HUDEP-2 (cell line): ENCODE results near the gene STXBP6.

Experiments used
- DNase-seq, 76 experiments: peaks; one replicate each; lab custom pipeline; 2025; ENCODE audit not compliant: unreplicated experiment in 76 of 76; lab: John Stamatoyannopoulos, UW

Gene STXBP6

DNA sequence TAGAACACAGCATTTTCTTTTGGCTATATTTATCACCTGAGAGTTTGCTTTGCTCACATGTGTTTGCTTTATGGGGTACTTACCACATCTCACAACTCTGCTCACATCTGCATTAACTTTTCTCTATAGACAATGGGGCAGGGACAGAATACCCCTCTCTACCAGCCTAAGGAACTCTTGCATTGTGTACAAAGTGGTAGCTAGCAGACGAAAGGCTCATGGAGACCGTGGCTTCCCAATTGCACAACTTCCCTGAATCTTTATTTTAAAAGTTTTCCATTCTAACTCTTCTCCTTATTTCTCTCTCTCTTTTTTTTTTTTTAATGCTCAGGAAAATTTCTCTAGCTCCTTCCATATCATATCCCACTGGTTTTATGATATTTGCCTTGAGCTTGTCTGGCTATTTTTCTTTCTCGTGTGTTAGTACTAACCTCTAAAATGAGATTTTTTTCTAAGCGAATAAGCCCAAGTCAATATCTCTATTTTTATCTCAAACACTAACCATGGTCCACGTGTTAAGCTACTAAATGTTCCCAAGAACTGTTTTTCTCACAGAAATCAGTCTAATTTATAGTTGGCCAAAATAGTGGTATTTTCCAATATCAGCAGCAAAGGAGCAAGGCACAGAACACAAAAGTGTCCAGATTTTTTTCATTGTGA lies 155.2 kb downstream of the STXBP6 start:
- no peak for DNase-seq

DNA sequence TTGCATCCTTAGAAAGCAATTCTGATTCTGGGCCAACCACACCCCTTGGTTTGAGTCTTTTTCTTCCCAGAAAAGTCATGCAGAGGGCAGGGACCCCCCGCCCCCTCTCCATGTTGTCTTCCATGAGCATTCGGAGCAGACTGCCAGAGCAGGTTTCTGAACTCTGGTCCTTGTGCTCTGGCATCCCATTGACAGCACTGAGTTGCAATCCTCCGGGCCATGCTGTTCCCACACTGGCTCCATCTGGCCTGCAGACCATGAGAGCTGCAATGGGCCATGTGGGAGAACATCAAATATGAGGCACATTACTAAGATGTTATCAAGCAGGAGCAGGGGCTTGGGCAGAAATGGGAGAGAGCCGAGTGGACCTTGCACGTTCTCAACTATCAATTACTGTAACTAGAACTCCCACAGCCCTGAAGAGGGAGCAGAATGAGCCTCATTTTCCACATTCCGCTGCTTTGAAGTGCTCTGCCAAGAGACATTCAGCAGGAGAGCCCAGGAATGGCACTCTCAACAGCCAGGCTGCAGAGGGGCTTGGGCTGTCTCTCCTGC lies 157.4 kb downstream of the STXBP6 start:
- no peak for DNase-seq

DNA sequence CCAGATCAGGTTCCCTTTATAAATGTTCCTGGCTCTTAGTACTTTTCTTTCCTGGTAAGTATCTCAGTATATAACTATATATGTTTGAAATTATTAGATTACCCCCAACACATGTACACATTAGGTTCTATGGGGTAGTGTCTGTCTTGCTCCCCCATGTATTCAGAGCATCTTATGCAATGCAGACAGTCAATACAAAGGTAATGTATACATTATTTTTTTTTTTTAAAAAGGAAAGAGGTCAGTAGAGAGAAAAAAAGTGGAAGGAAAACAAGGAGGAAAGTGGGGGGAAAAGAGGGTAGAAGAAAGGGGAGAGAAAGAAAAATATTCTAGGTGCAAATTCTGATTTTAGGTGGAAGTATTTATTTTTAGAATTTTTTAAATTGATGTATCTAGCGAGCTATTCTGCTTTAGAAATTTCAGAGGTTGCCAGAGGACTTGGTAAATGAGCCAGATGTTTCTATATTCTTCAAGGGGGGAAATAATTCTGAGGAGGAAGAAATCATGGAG lies 157.9 kb downstream of the STXBP6 start:
- DNase-seq = no peak

DNA sequence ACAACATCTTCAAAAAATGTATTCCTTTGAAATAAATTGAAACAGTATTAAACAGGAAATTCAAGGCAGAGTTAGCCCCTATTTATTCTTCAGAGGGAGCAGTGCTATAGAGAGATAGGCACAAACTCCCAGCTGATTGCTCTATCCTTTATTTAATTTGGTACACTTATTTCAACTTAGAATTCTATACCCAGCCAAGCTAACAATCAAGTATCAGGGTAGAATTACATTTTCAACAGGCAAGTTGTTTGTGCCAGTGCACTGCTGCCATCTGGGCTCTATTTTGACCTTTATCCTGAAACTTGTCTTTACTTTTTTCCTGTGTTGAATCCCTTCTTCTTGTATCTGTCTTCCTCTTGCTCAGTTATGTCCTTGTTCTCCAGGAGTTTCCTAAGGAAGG lies 159.2 kb downstream of the STXBP6 start:
- no peak for DNase-seq

DNA sequence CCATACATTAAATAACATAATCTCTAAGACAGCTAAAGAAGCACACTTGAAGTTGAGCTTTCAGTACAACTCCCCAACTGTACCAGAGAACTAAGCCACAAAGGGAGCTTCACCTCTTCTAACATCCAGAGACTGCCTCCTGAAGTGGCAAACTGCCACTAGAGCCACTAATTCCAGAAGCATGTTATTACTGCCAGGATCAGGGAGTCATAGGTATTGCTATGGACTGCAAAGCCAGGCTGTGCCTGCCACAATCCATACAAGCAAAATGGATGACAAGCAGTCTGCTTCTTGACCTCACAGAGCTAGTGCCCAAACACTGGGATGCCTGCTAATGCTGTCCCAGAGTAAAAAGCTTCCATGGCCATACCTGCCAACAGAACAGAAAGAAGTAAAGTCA lies 160.1 kb downstream of the STXBP6 start:
- no peak for DNase-seq

DNA sequence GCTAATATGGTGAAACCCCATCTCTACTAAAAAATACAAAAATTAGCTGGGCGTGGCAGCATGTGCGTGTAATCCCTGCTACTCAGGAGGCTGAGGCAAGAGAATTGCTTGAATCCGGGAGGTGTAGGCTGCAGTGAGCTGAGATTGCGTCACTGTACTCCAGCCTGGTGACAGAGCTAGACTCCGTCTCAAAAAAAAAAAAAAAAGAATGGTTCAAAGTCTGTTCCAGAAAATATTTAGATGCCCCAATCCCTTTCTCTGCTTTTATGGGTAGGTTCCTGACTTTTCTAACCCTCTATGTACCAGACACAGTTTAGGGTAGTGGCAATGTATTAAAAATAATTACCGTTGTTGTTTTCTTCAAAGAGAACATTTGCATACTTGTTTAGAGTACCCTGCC lies 161.4 kb downstream of the STXBP6 start:
- DNase-seq = no peak

DNA sequence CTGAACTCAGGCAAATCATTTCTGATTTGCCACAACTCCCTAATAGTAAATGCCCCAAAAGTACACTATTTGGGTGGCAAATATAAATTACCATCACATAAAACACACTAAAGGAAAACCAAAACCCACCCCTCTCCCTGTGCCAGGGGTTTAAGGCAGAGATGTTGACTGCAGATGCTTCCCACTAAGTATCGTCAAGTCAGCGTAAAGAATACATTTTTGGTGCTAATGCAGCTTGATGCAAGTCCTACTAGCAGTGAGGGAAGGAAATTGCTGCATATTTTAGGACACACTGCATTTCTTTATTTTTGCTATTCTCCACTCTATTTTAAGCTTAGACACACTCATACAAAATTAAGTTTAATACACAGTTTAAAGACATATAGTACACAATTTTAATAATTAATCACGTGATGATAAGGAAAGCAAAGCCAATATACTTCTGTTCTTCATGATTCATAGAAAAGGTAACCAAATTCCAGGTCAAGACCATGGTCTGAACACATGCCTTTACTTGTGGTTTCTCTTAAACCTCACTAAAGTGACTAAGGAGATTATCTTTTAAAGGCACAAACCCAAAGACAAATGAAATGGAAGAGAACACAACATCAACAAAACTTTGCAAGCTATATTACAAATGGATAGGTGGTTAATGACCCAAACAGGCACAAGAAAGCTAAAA lies 162.2 kb downstream of the STXBP6 start:
- DNase-seq = no peak

DNA sequence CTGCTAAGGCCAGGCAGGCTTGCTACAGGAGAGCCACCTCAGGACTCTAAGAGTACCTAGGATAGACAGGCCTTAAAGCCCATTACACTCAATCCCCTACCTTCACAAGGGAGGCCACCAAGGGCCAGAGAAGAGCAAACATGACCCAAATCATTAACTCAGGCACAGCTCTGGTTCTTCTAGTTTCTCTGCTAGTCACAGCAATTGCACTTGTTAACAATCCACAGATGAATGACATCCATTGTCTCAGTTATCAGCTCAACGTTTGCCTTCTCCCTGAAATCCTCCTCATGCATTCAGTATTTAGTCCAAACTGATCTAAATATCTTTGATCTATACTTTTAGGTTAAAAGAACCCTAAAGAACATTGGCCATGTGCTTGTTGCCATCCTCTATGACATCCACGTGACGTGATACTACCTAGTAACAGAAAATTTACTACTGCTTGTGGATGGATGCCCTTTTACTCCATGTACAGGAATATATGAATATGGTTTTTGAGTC lies 164.5 kb downstream of the STXBP6 start:
- no peak for DNase-seq

DNA sequence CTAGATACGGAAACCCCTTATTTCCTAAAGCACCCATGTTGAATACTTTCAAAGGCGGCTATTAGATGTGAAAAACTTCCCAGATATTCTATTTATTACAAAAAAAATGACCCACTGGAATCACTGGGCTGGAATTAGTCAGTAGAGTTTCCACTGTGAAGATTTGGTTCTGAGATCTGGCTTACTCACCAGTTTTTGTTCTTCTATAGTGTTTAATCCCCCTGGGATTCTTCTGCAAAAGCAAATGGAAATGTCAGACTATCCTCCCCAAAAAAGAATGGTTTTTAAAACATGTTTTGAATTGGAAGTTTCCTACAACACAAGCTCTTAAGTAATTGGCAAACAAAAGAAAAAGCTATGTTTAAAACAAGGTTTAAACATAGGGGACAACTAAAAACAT lies 166.4 kb downstream of the STXBP6 start:
- DNase-seq = no peak

DNA sequence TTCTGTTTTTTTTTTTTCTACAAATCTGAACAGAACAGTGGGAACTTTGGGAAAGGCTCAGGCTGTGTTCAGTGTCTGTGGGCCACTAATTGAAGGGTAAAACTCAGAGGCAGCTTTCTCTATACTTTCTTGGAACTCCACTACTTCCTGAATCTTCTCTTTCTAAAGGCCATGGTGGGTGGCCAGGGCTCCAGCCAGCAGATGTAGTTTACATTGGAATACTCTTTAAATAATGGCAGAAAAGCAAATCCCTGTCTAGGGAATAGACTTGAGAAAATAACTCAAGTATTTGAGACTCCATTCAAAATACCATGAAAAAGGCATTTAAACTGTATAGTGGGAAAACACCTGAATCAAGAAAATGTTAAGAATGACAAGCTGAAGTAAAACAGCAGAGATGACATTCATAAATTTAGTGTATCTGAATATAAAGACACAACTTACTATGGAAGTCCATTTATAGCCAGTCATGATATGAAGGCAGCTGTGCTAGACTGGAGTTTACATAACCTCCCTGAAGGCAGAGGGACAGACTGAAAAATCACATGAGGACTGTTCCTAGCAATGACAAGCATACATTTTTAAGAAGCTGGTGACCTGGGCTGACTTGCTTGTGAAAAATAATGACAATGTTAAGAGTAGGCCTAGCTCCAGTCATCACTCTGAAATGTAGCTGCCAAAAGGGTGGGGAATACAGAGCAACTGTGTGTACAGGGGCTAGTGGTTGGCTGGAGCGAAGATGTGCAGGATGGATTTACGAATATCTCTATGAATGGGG lies 168.6 kb downstream of the STXBP6 start:
- no peak for DNase-seq

DNA sequence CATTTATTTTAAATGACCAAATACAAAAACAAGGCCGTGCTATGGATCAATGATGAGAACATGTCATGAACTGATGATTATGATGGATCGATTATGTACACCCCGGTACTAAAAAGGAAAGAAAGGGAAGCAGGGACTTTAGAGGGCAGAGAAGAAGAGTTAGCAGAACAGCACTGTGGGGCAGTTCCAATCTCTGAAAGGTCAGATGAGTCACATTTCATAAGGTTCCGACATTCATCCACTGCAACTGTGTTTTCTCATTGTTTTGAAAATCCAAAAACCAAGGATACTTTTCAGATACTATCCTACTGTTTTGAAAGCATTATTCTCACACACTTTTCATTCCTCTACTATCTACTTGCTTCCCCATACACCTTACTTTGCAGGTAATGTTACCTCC lies 169.3 kb downstream of the STXBP6 start:
- DNase-seq = no peak

DNA sequence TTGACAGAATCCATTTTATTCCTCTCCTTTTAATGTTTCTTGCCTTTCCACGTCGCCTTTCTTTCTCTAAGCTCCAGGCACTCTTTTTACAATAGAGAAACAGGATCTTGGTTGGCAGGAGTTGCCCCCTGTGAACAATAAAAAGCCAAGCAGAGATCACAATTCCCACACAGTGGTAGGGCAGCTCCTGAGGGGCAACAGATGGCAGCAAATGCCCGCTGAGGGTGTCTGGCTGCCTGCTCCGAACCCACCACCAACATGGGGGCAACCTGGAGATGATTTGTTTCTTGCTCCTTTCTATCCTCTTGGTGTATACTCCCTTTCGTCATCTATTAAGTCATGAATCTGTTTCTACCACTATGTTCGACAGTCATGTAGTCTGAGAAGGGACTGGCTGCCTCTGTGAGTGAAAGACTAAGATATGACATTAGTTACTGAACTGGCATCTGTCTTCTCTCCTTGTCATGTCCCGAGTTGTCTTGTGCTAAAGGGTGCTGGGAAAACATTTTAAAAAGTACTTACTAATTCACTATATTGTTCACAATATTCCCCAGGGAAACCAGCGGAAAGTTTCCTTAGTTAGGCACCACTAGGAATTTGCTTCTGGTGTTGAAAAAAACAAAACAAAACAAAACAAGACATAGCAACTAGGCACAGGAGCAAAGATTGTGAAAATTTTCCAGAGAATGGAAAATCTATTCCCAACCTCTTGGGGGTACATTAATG lies 170.1 kb downstream of the STXBP6 start:
- no peak for DNase-seq

DNA sequence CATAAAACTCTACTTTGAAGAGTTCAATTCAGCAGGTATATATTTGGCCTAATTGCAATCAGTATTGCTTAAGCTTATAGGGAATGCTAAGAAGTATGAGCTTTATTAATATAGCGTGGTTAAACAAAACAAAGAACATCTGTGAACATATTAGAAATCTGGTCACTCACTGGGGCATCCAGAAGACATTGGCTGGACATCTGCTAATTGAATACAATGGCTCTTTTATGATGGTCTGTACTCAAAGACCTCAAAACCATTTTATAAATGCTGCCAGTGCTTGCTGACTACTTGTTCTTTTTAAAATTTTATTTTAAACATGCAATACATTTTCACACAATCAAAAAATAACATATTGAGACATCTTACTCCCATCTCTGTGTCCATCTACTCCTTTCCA lies 173.0 kb downstream of the STXBP6 start:
- DNase-seq = no peak

DNA sequence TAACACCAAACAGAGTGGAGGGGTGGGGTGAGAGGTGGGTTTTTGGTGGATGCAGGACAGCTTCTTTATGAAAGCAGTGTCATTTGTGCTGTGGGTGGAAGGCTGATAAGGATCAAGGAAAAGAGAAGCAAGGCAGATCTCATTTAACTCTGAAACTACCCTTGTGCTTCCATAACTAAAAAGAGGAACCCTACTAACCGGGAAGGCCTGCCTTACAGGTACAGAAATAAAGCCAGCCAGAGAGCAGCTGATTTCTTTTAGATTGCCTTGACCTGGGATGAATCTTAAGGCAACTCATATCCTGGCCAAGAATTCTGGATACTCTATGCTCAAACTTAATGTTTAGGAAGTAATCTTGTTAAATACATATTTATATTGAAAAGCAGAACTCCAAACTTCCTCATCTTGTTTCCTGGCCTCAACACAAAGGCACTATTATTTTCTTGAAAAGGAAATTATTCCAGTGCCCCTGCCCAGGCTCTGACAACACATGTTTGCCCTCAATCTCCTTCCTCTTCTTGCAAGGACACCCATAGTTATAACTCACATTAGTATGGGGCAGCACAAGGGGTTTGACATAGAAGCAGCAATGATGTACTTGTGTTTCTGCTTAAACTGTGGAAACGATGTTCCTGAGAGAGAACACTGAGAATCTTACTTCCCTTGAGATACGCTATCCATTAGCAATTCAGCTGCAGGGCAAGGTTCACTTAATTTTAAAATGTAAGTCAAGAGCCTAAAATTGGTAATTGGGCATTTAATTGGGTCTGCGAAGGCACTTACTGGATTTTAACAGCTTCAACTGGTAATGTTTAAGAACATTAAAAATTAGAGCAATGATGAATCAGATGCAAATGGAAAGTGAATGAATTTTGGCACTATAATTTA lies 173.7 kb downstream of the STXBP6 start:
- no peak for DNase-seq

DNA sequence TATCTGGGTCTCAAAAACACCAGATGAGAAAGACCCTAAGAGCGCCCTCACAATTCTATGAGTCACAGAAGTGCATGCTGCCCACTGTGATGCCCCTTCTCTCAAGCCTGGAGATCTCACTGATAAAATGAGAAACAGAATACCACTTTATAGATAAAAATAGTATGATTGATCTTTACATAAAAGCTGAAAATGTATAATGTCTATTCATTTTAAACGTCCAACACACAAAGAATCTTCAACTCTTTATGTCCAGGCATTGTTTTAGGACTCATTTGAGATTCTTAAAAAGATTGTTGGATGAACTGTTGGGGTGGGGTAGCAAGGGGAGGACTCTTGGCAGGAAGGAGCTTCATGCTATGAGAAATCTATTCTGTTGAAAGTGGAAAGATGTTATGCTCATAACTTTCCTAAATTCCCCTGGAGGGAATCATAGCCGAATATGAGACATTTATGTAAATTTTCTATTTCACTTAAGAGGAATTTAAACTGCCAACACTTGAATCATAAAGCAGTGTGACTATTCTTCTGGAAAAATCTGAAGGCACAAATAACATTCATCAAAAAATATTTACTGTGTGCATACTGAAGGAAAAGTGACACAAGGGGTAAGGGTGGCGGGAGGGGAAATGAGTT lies 174.6 kb downstream of the STXBP6 start:
- DNase-seq = no peak

DNA sequence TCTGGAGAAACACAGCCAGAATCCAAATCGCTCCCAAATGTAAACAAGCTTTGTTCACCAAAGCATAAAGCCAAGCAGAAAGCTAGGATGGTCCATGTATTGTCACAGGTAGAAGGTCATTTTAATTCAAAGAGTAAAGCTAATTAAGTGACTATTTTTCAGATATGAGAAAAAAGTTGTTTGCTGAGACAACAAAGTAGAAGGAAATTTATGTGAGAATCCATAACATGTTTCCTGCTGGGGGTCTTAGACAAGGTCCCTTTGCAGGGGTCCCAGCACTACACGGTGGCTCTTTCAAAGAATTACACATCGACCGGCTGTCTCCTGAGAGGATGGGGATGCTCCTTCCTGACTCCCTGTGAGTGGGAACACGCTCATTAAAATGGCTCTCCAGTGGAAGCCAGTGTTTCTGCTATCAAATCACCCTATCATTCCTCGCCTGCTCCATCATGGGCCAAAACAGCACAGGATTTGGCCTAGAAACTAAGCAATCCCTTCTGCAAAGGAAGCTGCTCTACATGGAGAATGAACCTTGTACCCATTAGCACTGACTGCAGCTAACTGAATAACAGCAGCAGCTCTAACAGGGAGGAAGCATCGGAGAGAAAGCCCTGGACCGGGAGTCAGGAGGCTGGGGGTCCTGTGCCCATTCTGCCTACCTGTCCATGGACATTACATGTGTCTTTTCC lies 175.3 kb downstream of the STXBP6 start:
- no peak for DNase-seq

DNA sequence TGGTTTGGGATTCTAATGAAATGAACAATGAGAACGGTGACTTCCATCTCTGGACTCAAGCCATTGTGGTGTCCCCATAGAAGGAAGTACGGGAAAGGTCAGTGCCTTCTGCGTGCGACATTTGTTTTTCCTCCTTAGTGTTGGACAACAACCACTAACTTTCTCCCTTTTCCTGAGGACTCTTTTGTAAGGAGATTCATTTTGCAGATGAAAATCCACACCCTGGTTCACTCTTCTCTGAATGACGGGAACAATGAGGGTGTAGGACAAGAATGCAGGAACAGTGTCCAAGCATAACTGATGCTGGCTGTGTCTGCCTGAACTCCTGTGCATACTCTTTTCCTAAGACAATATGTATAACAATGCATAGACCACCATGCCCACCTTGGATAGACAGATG lies 176.4 kb downstream of the STXBP6 start:
- no peak for DNase-seq

DNA sequence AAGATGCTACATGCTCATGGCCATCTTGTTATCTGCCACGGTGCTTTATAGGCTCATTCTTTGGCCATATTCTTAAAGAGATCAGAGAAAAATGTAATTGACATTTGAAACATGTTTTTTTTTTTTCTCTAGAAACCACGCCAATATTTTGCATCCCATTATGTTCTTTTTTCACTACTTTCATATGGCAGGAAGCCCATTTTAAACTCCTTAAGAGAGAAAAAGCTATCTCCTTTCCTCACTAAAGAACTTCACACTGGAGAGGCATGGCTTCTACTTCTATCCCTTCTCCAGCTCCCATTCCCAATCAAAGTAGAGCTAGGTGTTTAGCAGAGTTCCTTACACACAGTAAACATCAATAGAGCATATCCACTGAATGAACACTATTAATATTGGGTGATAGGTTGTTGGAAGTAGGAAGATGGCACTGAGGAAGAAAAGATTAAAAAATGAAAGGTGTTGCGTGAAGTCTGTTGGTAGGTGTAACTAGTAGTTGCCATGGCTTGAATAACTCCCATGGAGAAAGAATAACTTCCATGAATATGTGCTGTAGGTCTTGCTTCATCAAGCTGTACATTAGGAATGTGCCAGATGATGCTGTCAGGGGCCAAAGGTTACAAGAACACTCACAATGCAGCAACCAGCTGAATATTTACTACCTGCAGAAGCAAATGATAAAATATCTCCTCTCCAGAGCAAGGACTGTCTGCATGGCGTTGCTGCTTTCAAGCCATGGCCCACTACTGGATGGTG lies 178.8 kb downstream of the STXBP6 start:
- DNase-seq = no peak
